ENCODE measurements around the gene SHROOM3. TPM values are rescaled to one million over a fixed set of nuclear protein-coding genes. Genes with fewer than 3 reads are reported as not detected.

The SHROOM3 gene
- total RNA-seq, 1 experiment from 2014 or later: 0.78 TPM

- no peak for DNase-seq
- Histone ChIP-seq H3K27ac (ENCODE audit: low read length) (no peak overlapping the region), H3K4me3 (ENCODE audit: low read length) (no peak overlapping the region), H4K20me1 (ENCODE audit: insufficient read depth, low read depth, low read length) (no peaks in the 10 kb centered on the region), H3K79me2 (ENCODE audit: low read length) (no peaks in the 10 kb centered on the region), H3K4me1 (ENCODE audit: low read length) (no peaks in the 10 kb centered on the region), H3K4me2 (ENCODE audit: low read depth, low read length, poor library complexity, severe bottlenecking) (no peak overlapping the region), H3K9me3 (ENCODE audit: low read length) (no peaks in the 10 kb centered on the region), H3K9ac (ENCODE audit: low read length) (no peak overlapping the region), H3K9me2 (replicated peaks; ENCODE audit: insufficient read depth, low read length) (no peaks in the 10 kb centered on the region), H2AFZ (ENCODE audit: low read length) (no peak overlapping the region), H3K36me3 (ENCODE audit: insufficient read depth, low read length) (no peaks in the 10 kb centered on the region), H3K27me3 (ENCODE audit: low read length) (no peaks in the 10 kb centered on the region)
These were observed 150.9 kb downstream of the SHROOM3 start for GRCh38 chr4:76585897-76586360.

- H4K20me1 ChIP-seq (ENCODE audit: insufficient read depth, low read depth, low read length): no peaks in the 10 kb centered on the region
- H2AFZ ChIP-seq (ENCODE audit: low read length): no peak overlapping the region
- H3K9me2 ChIP-seq (replicated peaks; ENCODE audit: insufficient read depth, low read length): no peaks in the 10 kb centered on the region
- H3K4me2 ChIP-seq (ENCODE audit: low read depth, low read length, poor library complexity, severe bottlenecking): no peak overlapping the region
- H3K4me1 ChIP-seq (ENCODE audit: low read length): no peaks in the 10 kb centered on the region
- no peaks in the 10 kb centered on the region for H3K36me3 ChIP-seq (ENCODE audit: insufficient read depth, low read length)
- H3K79me2 ChIP-seq (ENCODE audit: low read length): no peaks in the 10 kb centered on the region
- H3K27ac ChIP-seq (ENCODE audit: low read length): no peak overlapping the region
- no peaks in the 10 kb centered on the region for H3K9me3 ChIP-seq (ENCODE audit: low read length)
- H3K9ac ChIP-seq (ENCODE audit: low read length): no peak overlapping the region
- H3K27me3 ChIP-seq (ENCODE audit: low read length): no peaks in the 10 kb centered on the region
- DNase-seq: no peak
- no peak overlapping the region for H3K4me3 ChIP-seq (ENCODE audit: low read length)
These were observed 153.2 kb downstream of the SHROOM3 start for GRCh38 chr4:76588274-76588673.

- Histone ChIP-seq H3K9me2 (replicated peaks; ENCODE audit: insufficient read depth, low read length) (no peaks in the 10 kb centered on the region), H3K9ac (ENCODE audit: low read length) (no peak overlapping the region), H3K27me3 (ENCODE audit: low read length) (no peaks in the 10 kb centered on the region), H3K27ac (ENCODE audit: low read length) (no peak overlapping the region), H4K20me1 (ENCODE audit: insufficient read depth, low read depth, low read length) (no peaks in the 10 kb centered on the region), H3K4me2 (ENCODE audit: low read depth, low read length, poor library complexity, severe bottlenecking) (no peak overlapping the region), H3K4me1 (ENCODE audit: low read length) (no peaks in the 10 kb centered on the region), H2AFZ (ENCODE audit: low read length) (no peak overlapping the region), H3K36me3 (ENCODE audit: insufficient read depth, low read length) (no peaks in the 10 kb centered on the region), H3K9me3 (ENCODE audit: low read length) (no peaks in the 10 kb centered on the region), H3K4me3 (ENCODE audit: low read length) (no peak overlapping the region), H3K79me2 (ENCODE audit: low read length) (no peaks in the 10 kb centered on the region)
- no peak for DNase-seq
These were observed 154.4 kb downstream of the SHROOM3 start for GRCh38 chr4:76589402-76589801.

- Histone ChIP-seq H4K20me1 (ENCODE audit: insufficient read depth, low read depth, low read length) (no peaks in the 10 kb centered on the region), H3K27ac (ENCODE audit: low read length) (no peak overlapping the region), H3K27me3 (ENCODE audit: low read length) (no peaks in the 10 kb centered on the region), H3K79me2 (ENCODE audit: low read length) (no peaks in the 10 kb centered on the region), H3K4me2 (ENCODE audit: low read depth, low read length, poor library complexity, severe bottlenecking) (no peak overlapping the region), H3K9ac (ENCODE audit: low read length) (no peak overlapping the region), H3K9me2 (replicated peaks; ENCODE audit: insufficient read depth, low read length) (no peaks in the 10 kb centered on the region), H3K4me3 (ENCODE audit: low read length) (no peak overlapping the region), H2AFZ (ENCODE audit: low read length) (no peak overlapping the region), H3K4me1 (ENCODE audit: low read length) (no peaks in the 10 kb centered on the region), H3K9me3 (ENCODE audit: low read length) (no peaks in the 10 kb centered on the region), H3K36me3 (ENCODE audit: insufficient read depth, low read length) (no peaks in the 10 kb centered on the region)
- DNase-seq: no peak
These were observed 155.1 kb downstream of the SHROOM3 start for GRCh38 chr4:76589872-76590797.

- Histone ChIP-seq H3K79me2 (ENCODE audit: low read length) (no peaks in the 10 kb centered on the region), H3K36me3 (ENCODE audit: insufficient read depth, low read length) (no peaks in the 10 kb centered on the region), H3K9me3 (ENCODE audit: low read length) (no peaks in the 10 kb centered on the region), H3K9ac (ENCODE audit: low read length) (no peak overlapping the region), H4K20me1 (ENCODE audit: insufficient read depth, low read depth, low read length) (no peaks in the 10 kb centered on the region), H3K4me1 (ENCODE audit: low read length) (no peaks in the 10 kb centered on the region), H3K9me2 (replicated peaks; ENCODE audit: insufficient read depth, low read length) (no peaks in the 10 kb centered on the region), H3K27me3 (ENCODE audit: low read length) (no peaks in the 10 kb centered on the region), H3K4me2 (ENCODE audit: low read depth, low read length, poor library complexity, severe bottlenecking) (no peak overlapping the region), H3K27ac (ENCODE audit: low read length) (no peak overlapping the region), H3K4me3 (ENCODE audit: low read length) (no peak overlapping the region), H2AFZ (ENCODE audit: low read length) (no peak overlapping the region)
- no peak for DNase-seq
These were observed 155.8 kb downstream of the SHROOM3 start for GRCh38 chr4:76590798-76591281.

GRCh38 chr4:76591992-76592391 is 157.0 kb downstream of the SHROOM3 start:
- no peak overlapping the region for H3K4me3 ChIP-seq (ENCODE audit: low read length)
- no peak overlapping the region for H3K27ac ChIP-seq (ENCODE audit: low read length)
- H3K27me3 ChIP-seq (ENCODE audit: low read length): no peaks in the 10 kb centered on the region
- H3K9me3 ChIP-seq (ENCODE audit: low read length): no peaks in the 10 kb centered on the region
- H2AFZ ChIP-seq (ENCODE audit: low read length): no peak overlapping the region
- no peak for DNase-seq
- H3K9ac ChIP-seq (ENCODE audit: low read length): no peak overlapping the region
- H4K20me1 ChIP-seq (ENCODE audit: insufficient read depth, low read depth, low read length): no peaks in the 10 kb centered on the region
- no peaks in the 10 kb centered on the region for H3K4me1 ChIP-seq (ENCODE audit: low read length)
- H3K36me3 ChIP-seq (ENCODE audit: insufficient read depth, low read length): no peaks in the 10 kb centered on the region
- no peaks in the 10 kb centered on the region for H3K79me2 ChIP-seq (ENCODE audit: low read length)
- no peaks in the 10 kb centered on the region for H3K9me2 ChIP-seq (replicated peaks; ENCODE audit: insufficient read depth, low read length)
- H3K4me2 ChIP-seq (ENCODE audit: low read depth, low read length, poor library complexity, severe bottlenecking): no peak overlapping the region

GRCh38 chr4:76592460-76592859 is 157.4 kb downstream of the SHROOM3 start:
- no peaks in the 10 kb centered on the region for H3K4me1 ChIP-seq (ENCODE audit: low read length)
- no peaks in the 10 kb centered on the region for H3K9me3 ChIP-seq (ENCODE audit: low read length)
- no peaks in the 10 kb centered on the region for H4K20me1 ChIP-seq (ENCODE audit: insufficient read depth, low read depth, low read length)
- no peak for DNase-seq
- no peaks in the 10 kb centered on the region for H3K27me3 ChIP-seq (ENCODE audit: low read length)
- H3K27ac ChIP-seq (ENCODE audit: low read length): no peak overlapping the region
- no peak overlapping the region for H3K4me2 ChIP-seq (ENCODE audit: low read depth, low read length, poor library complexity, severe bottlenecking)
- H2AFZ ChIP-seq (ENCODE audit: low read length): no peak overlapping the region
- no peak overlapping the region for H3K9ac ChIP-seq (ENCODE audit: low read length)
- no peaks in the 10 kb centered on the region for H3K36me3 ChIP-seq (ENCODE audit: insufficient read depth, low read length)
- H3K4me3 ChIP-seq (ENCODE audit: low read length): no peak overlapping the region
- no peaks in the 10 kb centered on the region for H3K79me2 ChIP-seq (ENCODE audit: low read length)
- H3K9me2 ChIP-seq (replicated peaks; ENCODE audit: insufficient read depth, low read length): no peaks in the 10 kb centered on the region

GRCh38 chr4:76594173-76594572 is 159.1 kb downstream of the SHROOM3 start:
- H4K20me1 ChIP-seq (ENCODE audit: insufficient read depth, low read depth, low read length): no peaks in the 10 kb centered on the region
- H3K4me2 ChIP-seq (ENCODE audit: low read depth, low read length, poor library complexity, severe bottlenecking): no peak overlapping the region
- H3K79me2 ChIP-seq (ENCODE audit: low read length): no peaks in the 10 kb centered on the region
- H3K4me1 ChIP-seq (ENCODE audit: low read length): no peaks in the 10 kb centered on the region
- no peak for DNase-seq
- no peaks in the 10 kb centered on the region for H3K9me3 ChIP-seq (ENCODE audit: low read length)
- no peaks in the 10 kb centered on the region for H3K27me3 ChIP-seq (ENCODE audit: low read length)
- no peak overlapping the region for H2AFZ ChIP-seq (ENCODE audit: low read length)
- no peak overlapping the region for H3K27ac ChIP-seq (ENCODE audit: low read length)
- no peaks in the 10 kb centered on the region for H3K9me2 ChIP-seq (replicated peaks; ENCODE audit: insufficient read depth, low read length)
- no peak overlapping the region for H3K9ac ChIP-seq (ENCODE audit: low read length)
- no peaks in the 10 kb centered on the region for H3K36me3 ChIP-seq (ENCODE audit: insufficient read depth, low read length)
- H3K4me3 ChIP-seq (ENCODE audit: low read length): no peak overlapping the region

Data from Karpas-422 (cell line).